A549 treated with CORT108297 at 1 μM for 4 hours (cell line): Measurements from ENCODE around the gene RIOK1. TPM values are rescaled to one million over a fixed set of nuclear protein-coding genes. Genes with fewer than 3 reads are reported as not detected.

Source experiments
- total RNA-seq: library from RNA; stranded (reverse); fragments of 200-300 nt; extraction: Qiagen RNA extraction; gene quantifications from 5 replicates; pipeline ENCODE4 v1.2.3, GENCODE V29; 2022

The RIOK1 gene
- 11.2 to 14.3 TPM (median 11.6 TPM) in 5 replicates for total RNA-seq

GRCh38 chr6:7389451-7390225 is at the start of gene RIOK1, which contains the start of gene CAGE1:
RIOK1 (plus strand) TSS chr6:7389808; CDS start chr6:7390003, 195 bp downstream.
CAGE1 (minus strand) TSS chr6:7389742; CDS start chr6:7387173, 2,569 bp downstream.

Other genes starting within 250 kb of the RIOK1 start
- gene SSR1, start 76.6 kb upstream of the RIOK1 start, total RNA-seq: 65.2 to 84.2 TPM (median 69.6 TPM) in 5 replicates
- gene CAGE1, start 66 bp upstream of the RIOK1 start, total RNA-seq: 0.03 TPM in 2 of 5 replicates, not detected in the others
- gene DSP, start 151.9 kb downstream of the RIOK1 start, total RNA-seq: 32.3 to 49.0 TPM (median 42.9 TPM) in 5 replicates
- gene SNRNP48, start 200.4 kb downstream of the RIOK1 start, total RNA-seq: 8.3 to 10.4 TPM (median 10.1 TPM) in 5 replicates